Thoracic aorta (tissue), 2 donors: ENCODE data around the gene JAG2. TPM values are rescaled to one million over a fixed set of nuclear protein-coding genes. Genes with fewer than 3 reads are reported as not detected.

Experiments
- ATAC-seq: fragments of 150-250 bp; one replicate; pipeline ENCODE4 v1.8.0; 2017; ENCODE audit warnings: low read depth; ENCODE audit not compliant: insufficient number of reproducible peaks, low FRiP score
- DNase-seq: peaks from one replicate; pipeline ENCODE4 v3.0.0-alpha.2; 2020; ENCODE audit warnings: low spot score
- H3K27ac ChIP-seq, 2 donors: fragments of 200-600 bp; sonication (generic); 1 replicate in 1 of 2; 2 replicates in 1 of 2; pipeline ENCODE4 v1.5.1; 2016; ENCODE audit warnings: mild to moderate bottlenecking in 2 of 2, moderate library complexity in 2 of 2
- H3K27me3 ChIP-seq: fragments of 200-600 bp; sonication (generic); replicated peaks from 2 replicates; pipeline ENCODE4 v1.6.0; 2016; ENCODE audit warnings: mild to moderate bottlenecking; ENCODE audit not compliant: insufficient read depth
- H3K36me3 ChIP-seq: fragments of 200-600 bp; sonication (generic); one replicate; pipeline ENCODE4 v1.5.1; 2016
- H3K4me1 ChIP-seq, 2 donors: fragments of 200-600 bp; sonication (generic); 1 replicate in 1 of 2; 2 replicates in 1 of 2; pipeline versions ENCODE4 v1.5.1 to v1.6.0; 2016; ENCODE audit warnings: low read depth in 2 of 2, mild to moderate bottlenecking in 1 of 2; ENCODE audit not compliant: control insufficient read depth in 1 of 2
- H3K4me3 ChIP-seq: fragments of 200-600 bp; sonication (generic); 2 replicates; pipeline ENCODE4 v1.5.1; 2016; ENCODE audit warnings: mild to moderate bottlenecking
- H3K9me3 ChIP-seq: fragments of 200-600 bp; sonication (generic); 2 replicates; pipeline ENCODE4 v1.5.1; 2016
- total RNA-seq, 2 donors: library from RNA; depleted of rRNA; stranded (reverse); fragments of >200 nt; gene quantifications; one replicate each; pipeline versions ENCODE4 v1.1.0 to v1.2.3, GENCODE V29; 2016
- TF ChIP-seq, protein P1 (sequence below): fragments of 200-600 bp; sonication (generic); IDR thresholded peaks from one replicate; pipeline ENCODE4 v1.5.1; 2019; ENCODE audit warnings: antibody characterized with exemption

The JAG2 gene
- total RNA-seq, 2 donors from 2014 or later: 8.8 to 12.0 TPM

DNA sequence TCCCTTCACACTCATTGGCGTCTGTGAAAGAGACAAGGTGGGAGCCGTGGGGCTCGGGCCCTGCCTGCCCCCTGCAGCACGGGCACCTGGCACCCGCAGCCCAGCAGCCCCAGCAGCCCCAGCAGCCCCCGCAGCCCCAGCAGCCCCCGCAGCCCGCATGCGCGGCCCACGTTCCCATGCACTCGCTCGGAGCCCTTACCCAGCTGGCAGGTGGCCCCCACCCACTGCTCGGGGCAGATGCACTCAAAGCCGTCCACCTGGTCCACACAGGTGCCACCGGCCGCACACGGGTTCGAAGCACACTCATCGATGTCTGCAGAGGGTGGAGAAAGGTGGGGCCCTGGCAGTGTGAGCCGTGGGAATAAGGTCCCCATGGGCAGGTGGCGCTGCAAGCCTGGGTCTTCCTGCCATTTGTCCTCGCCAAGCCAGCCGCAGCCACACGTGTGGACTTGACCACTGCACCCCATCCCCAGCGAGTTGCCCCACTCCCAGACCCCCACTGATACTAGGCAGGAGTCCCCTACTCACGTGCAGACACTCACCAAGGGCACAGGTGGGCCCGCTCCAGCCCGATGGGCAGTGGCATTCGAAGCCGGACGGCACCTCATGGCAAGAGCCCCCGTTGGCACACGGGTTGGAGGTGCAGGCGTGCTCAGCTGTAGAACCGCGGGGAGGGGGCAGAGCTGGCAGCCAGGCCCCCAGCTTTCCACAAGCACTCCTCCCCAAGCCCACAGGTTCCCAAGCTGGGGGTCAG is 17.3 kb downstream of the JAG2 start:
- H3K27ac ChIP-seq: no peak overlapping the region
- ATAC-seq: no peak
- H3K36me3 ChIP-seq: no peaks in the 10 kb centered on the region
- no peak overlapping the region for H3K4me3 ChIP-seq
- no peaks in the 10 kb centered on the region for H3K9me3 ChIP-seq
- TF ChIP-seq, protein P1, sequence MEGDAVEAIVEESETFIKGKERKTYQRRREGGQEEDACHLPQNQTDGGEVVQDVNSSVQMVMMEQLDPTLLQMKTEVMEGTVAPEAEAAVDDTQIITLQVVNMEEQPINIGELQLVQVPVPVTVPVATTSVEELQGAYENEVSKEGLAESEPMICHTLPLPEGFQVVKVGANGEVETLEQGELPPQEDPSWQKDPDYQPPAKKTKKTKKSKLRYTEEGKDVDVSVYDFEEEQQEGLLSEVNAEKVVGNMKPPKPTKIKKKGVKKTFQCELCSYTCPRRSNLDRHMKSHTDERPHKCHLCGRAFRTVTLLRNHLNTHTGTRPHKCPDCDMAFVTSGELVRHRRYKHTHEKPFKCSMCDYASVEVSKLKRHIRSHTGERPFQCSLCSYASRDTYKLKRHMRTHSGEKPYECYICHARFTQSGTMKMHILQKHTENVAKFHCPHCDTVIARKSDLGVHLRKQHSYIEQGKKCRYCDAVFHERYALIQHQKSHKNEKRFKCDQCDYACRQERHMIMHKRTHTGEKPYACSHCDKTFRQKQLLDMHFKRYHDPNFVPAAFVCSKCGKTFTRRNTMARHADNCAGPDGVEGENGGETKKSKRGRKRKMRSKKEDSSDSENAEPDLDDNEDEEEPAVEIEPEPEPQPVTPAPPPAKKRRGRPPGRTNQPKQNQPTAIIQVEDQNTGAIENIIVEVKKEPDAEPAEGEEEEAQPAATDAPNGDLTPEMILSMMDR: no peak
- H3K27me3 ChIP-seq: no peaks in the 10 kb centered on the region
- DNase-seq: no peak
- H3K4me1 ChIP-seq: no peaks in the 10 kb centered on the region

DNA sequence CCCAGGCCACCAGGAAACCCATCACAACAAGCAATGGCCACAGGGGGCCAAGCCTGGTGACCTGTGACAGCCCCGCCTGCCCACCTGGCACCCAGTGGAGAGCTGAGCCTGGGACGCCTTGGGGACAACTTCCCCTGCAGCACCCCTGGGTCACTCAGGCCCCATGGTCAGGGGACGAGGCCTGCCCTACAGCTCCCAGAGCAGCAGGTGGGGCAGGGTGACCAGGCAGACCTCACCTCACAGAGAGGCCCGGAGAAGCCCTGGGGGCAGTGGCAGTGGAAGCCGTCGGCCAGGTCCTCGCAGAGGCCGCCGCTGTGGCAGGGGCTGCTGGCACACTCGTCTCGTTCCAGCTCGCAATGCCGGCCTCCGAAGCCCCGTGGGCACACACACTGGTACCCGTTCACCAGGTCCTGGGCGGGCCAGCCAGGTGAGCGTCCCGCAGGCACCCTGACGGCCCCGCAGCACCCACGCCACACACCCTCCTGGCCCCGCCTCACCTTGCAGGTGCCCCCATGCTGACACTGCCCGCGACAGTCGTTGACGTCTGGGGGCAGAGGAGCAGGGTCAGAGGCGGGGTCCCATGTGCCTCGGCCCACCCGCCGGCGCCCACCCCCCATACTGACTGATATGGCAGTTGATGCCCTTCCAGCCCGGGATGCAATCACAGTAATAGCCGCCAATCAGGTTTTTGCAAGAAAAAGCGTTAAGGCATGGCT is 18.1 kb downstream of the JAG2 start:
- TF ChIP-seq, protein P1: no peak
- no peak for DNase-seq
- Histone ChIP-seq H3K9me3 (no peaks in the 10 kb centered on the region), H3K4me1 (no peaks in the 10 kb centered on the region), H3K27ac (no peak overlapping the region), H3K36me3 (no peaks in the 10 kb centered on the region), H3K27me3 (no peaks in the 10 kb centered on the region), H3K4me3 (no peak overlapping the region)
- ATAC-seq: no peak

DNA sequence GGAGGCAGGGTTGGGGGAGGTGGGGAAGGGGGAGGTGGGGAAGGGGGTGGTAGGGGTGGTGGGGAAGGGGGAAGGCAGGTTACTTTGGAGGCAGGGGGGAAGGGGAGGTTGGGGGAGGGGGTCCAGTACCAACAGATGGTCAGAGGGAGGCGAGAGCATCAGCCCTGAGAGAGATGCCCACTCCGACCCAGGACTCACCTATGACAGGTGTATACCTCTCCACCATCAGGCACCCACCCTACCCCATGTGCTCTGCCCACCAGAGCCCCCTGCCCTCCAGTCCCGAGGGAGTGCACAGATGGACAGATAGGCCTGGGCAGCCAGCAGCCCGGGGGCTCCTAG is 18.6 kb downstream of the JAG2 start:
- H3K4me3 ChIP-seq: no peak overlapping the region
- DNase-seq (no peak), ATAC-seq (no peak)
- no peaks in the 10 kb centered on the region for H3K27me3 ChIP-seq
- no peaks in the 10 kb centered on the region for H3K4me1 ChIP-seq
- H3K36me3 ChIP-seq: no peaks in the 10 kb centered on the region
- H3K9me3 ChIP-seq: no peaks in the 10 kb centered on the region
- no peak overlapping the region for H3K27ac ChIP-seq
- TF ChIP-seq, protein P1: no peak

DNA sequence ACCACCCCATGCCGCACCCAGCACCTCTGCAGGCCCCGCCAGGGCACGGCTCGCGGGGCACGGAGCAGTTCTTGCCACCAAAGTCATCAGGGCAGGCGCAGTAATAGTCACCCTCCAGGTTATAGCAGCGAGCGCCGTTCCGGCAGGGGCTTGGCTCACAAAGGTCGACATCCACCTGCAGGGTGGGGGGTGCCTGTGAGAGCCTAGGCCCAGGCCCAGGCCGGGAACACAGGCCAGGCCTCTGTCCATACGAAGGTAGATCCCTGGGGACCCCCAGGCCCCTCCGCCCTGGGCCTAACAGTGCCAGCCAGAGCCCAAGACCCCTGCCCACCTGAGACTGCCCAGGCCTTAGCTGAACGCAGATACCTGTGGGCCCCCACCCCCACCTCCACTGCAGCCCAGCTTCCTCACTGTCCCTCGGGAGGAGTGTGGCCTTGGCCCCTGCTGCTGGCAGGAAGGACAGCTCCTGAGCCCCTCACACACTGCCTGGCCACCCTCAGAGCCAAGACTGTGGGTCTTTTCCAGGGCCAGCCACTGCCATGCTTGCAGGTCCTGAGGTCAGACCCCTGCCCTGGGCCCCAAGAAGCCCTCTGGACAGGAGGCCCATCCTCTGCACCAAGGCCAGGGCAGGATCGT is 19.3 kb downstream of the JAG2 start:
- H3K36me3 ChIP-seq: no peaks in the 10 kb centered on the region
- H3K27ac ChIP-seq: no peak overlapping the region
- DNase-seq (no peak), ATAC-seq (no peak)
- H3K4me3 ChIP-seq: no peak overlapping the region
- H3K9me3 ChIP-seq: no peaks in the 10 kb centered on the region
- TF ChIP-seq, protein P1: no peak
- no peaks in the 10 kb centered on the region for H3K27me3 ChIP-seq
- H3K4me1 ChIP-seq: no peaks in the 10 kb centered on the region

DNA sequence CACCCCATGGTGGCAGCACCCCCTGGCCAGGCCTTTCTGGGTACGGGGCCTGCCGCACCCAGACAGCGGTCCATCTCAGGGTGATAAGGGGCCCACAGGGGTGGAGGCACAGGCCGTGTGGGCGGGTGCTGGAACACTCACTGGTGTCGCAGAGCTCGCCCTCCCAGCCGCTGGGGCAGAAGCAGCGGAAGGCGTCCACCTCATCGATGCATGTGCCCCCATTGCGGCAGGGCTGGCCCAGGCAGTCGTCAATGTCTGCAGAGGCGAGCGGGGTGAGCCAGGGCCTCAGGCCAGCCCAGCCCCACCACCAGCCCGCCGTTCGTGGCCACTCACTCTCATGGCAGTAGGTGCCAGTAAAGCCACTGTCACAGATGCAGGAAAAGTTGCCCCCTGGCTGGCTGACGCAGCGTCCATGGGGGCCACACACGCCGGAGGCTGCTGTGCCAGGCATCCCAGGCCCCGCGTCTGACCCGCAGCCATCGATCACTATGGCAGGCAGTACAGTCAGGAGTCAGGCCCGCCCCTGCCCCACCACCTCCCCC is 19.9 kb downstream of the JAG2 start:
- Histone ChIP-seq H3K9me3 (no peaks in the 10 kb centered on the region), H3K4me1 (no peaks in the 10 kb centered on the region), H3K36me3 (no peaks in the 10 kb centered on the region), H3K4me3 (no peak overlapping the region), H3K27ac (no peak overlapping the region), H3K27me3 (no peaks in the 10 kb centered on the region)
- no peak for DNase-seq
- ATAC-seq: no peak
- TF ChIP-seq, protein P1: no peak
